AG09309 (cell line): ENCODE measurements around the gene INTU.

Source experiments
- DNase-seq: peaks from one replicate; pipeline ENCODE4 v3.0.0-alpha.2; 2010; ENCODE audit warnings: low read depth
- H3K4me3 ChIP-seq: 2 replicates; pipeline ENCODE4 v1.5.1; 2011; ENCODE audit warnings: mild to moderate bottlenecking, low read depth, low read length, moderate library complexity; ENCODE audit not compliant: control insufficient read depth
- TF ChIP-seq, protein P1 (sequence below): IDR thresholded peaks from 2 replicates; pipeline ENCODE4 v1.5.1; 2011; ENCODE audit warnings: mild to moderate bottlenecking, low read depth, low read length, inconsistent platforms; ENCODE audit not compliant: insufficient read depth, control insufficient read depth; ENCODE audit errors: missing control alignments

INTU gene

DNA sequence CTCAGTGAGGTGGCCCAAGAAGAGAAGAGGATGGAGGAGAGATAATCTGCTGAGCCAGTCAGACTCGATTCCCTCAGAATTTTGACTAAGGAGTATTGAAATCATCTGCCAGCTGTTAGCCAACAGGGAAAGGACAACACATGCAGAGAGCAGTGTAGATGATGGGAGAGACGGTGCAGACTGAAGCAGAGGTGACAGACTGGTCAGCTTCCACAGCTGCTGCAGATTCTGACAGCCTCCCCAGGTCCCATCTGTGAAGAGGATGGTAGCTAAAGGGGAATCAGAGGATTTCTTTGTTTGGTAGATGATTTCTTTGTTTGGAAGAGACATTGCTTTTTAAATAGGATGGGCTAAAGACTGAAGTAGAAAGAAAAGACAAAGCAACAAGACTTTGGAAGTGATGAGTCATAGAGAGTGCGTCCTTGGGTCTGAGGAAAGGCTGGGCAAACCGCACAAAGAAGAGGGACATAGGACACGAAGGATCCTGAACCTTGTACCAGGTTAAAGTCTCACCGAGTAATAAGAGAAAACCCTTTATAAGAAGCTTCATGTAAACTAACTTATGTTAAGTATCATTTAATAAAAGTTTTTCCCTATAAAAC is 27.6 kb downstream of the INTU start:
- no peak for DNase-seq
- TF ChIP-seq, protein P1, sequence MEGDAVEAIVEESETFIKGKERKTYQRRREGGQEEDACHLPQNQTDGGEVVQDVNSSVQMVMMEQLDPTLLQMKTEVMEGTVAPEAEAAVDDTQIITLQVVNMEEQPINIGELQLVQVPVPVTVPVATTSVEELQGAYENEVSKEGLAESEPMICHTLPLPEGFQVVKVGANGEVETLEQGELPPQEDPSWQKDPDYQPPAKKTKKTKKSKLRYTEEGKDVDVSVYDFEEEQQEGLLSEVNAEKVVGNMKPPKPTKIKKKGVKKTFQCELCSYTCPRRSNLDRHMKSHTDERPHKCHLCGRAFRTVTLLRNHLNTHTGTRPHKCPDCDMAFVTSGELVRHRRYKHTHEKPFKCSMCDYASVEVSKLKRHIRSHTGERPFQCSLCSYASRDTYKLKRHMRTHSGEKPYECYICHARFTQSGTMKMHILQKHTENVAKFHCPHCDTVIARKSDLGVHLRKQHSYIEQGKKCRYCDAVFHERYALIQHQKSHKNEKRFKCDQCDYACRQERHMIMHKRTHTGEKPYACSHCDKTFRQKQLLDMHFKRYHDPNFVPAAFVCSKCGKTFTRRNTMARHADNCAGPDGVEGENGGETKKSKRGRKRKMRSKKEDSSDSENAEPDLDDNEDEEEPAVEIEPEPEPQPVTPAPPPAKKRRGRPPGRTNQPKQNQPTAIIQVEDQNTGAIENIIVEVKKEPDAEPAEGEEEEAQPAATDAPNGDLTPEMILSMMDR: no peak

DNA sequence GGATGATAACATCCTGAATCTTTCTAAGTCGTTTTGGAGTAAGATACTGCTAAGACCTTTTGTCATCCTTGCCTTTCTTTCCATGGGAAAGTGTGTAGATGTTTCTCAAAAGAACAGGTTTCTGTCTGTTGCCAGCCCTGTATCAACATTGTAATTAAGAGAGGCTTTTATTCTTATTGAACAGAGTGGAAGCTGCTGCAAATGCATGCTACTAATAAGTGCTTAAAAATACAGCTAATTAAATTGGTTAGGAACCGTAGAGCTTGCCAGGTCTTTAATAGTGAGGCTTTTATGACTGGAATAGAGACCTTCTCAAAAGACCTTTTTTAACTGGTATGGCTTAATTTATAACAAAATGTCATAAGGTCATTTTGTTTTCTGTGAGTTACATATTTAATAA is 34.4 kb downstream of the INTU start:
- no peak for DNase-seq
- no peak overlapping the region for H3K4me3 ChIP-seq
- TF ChIP-seq, protein P1: no peak

More for the DNA sequence above, 27.6 kb downstream of the INTU start:
- H3K4me3 ChIP-seq: no peak overlapping the region

- no peak overlapping the region for H3K4me3 ChIP-seq
- DNase-seq: no peak
- TF ChIP-seq, protein P1: no peak
Observed at GRCh38 chr4:127667772-127668171, 35.0 kb downstream of the INTU start.

- TF ChIP-seq, protein P1: no peak
- no peak overlapping the region for H3K4me3 ChIP-seq
- no peak for DNase-seq
Observed at GRCh38 chr4:127668770-127669169, 36.0 kb downstream of the INTU start.

DNA sequence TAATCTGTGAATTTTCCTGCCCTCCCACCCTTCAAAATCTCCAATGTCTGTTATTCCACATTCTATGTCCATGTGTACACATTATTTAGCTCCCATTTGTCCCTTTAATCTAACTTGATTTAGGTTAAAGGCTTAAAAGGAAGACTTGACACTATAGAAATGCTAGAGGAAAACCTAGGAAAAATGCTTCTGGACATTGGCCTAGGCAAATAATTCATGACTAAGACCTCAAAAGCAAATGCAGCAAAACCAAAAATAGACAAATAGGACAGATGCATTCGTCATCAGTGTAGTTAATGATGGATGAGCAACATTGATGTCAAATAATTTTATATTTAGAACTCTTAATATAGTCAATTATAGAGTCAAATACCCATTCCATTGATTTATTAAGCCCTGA is 36.9 kb downstream of the INTU start:
- TF ChIP-seq, protein P1: no peak
- no peak for DNase-seq
- no peak overlapping the region for H3K4me3 ChIP-seq

DNA sequence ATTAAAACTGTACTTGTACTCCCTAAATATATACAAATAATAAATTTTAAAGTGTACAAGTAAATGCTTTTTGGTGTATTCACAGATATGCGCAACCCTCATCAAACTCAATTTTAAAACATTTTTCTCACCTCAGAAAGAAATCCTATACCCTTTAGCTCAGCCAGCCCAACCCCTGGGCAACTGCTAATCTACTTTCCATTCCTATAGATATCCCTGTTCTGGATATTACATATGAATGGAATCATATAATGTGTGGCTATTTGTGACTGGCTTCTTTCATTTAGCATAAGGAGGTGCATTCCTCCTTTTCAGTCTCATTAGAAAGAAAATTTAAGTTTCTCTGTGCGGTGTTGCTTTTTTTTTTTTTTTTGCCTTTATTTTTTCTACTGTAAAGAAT is 39.4 kb downstream of the INTU start:
- TF ChIP-seq, protein P1: no peak
- no peak overlapping the region for H3K4me3 ChIP-seq
- DNase-seq: no peak

GRCh38 chr4:127685292-127685691 is 52.5 kb downstream of the INTU start:
- H3K4me3 ChIP-seq: no peak overlapping the region
- TF ChIP-seq, protein P1: no peak
- no peak for DNase-seq
